GM21423 (cell line): Measurements from ENCODE around the gene NXPH2.

ENCODE experiments used
- ATAC-seq: cut with Tn5 transposase; IDR thresholded peaks from one replicate; pipeline ENCODE4 v1.9.1; 2021; ENCODE audit warnings: mild to moderate bottlenecking, moderate library complexity; ENCODE audit not compliant: unreplicated experiment

NXPH2 gene

DNA sequence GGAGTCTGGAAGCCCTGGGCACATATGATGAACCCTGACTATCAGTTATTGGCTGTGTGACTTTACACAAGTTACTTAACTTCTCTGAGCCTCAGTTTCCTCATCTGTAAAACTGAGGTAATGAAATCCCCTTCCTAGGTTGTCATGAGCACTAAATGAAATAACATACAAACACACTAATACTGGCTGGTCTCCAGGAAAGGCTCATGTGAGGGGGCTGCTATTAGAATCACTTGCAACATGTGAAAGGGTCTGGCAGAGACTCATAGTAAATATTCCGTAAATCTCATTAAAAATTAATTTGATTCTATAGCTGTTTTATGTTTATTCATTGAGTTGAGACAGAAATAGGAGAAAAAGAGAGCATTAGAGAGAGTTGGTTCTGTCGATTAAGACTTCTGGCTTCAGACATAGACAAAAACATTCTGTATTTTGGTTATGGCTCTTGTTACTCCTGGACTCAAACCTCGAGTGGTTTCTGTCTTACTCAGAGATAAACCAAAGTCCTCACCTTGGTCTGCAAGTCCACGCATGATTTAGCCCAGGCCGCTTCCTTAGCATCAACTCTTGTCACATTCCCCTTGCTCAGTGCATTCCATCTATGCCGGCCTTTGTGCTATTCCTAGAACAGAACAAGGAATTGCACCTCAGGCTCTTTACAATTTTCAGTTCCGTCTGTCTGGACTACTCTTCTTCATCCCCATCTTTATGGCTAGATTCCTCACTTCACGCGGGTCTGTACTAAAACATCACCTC, 139.1 kb downstream of the NXPH2 start:
- ATAC-seq: no peak

DNA sequence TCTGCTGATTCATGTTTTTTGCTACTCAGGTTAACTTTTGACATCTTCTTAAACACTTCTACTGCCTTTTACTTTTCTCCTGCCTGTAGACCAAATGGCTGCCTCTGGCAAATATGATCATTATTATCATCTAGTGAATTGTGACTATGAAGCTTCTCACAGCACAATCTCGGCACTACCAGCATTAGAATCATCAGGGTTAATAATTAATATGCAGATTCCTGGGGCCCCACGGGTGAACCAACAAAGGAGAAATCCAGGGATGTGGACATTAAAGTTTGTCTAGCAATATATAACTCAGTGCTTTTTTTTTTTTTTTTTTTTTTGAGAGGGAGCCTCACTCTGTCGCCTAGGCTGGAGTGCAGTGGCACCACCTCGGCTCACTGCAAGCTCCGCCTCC, 142.5 kb downstream of the NXPH2 start:
- ATAC-seq: no peak

DNA sequence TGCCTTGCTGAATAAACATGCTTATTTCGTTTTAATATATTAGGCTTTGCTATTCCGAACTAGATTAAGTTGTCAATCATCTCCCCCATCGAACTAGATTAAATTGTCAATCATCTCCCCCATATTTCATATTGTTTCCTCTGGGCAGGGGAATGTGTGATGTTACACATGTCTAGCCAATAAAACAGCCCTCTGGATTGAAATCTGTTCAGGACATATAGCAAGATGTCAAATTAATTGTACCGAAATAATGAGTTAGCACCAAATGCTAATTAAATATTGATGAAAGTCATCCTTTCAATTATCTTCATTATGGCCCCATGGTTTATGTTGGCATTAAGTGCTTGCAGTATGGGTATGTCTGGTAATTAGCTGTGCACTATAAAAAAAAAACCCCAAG, 143.1 kb downstream of the NXPH2 start:
- no peak for ATAC-seq

DNA sequence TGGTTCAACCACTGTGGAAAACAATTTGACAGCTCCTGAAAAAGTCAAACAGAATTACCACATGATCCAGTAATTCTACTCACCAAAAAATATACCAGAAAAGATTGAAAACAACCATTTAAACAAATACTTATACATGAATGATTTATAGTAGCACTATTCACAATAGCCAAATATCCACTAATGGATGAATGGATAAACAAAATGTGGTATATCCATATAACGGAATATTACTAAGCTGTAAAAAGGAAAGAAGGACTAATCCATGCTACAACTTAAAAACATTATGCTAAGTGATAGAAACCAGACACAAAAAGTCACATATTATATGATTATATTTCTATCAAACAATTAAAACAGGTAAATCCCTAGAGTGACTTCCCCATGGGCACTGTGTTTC, 147.1 kb downstream of the NXPH2 start:
- no peak for ATAC-seq

DNA sequence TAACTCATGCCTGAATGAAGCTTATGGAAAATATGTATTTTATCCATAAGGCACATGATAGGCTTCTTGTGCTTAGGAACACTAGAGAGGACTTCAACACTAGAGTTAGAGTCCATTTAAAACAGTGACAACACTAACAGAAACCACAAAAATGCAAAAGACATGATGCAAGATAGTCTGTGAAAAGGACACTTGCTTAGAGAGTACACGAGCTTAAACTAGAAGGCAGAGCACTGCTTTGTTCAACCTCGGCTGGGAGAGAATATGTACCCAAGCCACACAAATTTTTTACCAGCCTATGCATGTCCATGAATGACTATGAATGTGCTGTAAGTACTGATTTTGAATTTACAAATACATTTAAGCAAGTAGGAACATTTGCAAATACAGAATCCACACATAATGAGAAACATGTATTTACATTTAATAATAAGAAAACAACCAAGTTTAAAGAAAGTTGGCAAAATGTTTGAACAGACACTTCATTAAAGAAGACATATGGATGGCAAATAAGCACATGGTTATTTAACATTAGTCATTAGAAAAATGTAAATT, 148.0 kb downstream of the NXPH2 start:
- ATAC-seq: no peak

DNA sequence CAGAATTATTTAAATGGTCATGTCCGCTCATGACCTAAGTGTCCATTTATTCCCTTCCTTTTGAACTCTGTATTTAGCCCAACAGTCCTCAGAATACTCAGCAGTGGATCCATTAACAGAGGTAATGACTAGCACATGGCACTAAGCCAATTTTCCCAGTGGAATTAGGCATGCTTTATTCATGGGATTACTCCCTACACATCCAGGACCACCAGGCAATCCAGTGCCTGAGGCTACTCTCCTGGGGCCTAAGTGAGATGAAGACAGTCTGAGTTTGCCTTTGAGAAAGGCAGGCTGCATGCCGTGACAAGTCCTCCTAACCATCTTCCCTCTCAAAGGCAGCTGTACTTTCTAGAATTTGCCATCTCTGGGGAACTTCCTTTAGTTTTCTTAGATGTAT, 150.0 kb downstream of the NXPH2 start:
- no peak for ATAC-seq

DNA sequence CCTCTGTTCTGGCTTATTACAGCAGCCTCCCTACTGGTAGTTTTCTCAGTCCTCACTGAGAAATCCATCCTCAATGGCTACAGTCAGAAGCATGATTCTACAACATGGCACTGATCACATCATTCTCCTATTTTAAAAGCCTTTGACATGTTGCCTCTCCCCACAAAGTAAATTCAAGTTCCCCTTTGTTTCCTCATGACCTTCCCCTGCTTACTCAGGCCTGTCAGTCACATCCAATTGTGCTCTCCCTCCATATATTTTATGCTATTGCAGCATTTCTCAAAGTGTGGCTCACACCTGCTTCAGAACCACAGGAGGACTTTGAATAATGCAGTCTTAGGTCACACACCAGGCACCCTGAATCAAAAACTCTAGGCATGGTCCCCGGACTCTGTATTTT, 154.0 kb downstream of the NXPH2 start:
- ATAC-seq: no peak

DNA sequence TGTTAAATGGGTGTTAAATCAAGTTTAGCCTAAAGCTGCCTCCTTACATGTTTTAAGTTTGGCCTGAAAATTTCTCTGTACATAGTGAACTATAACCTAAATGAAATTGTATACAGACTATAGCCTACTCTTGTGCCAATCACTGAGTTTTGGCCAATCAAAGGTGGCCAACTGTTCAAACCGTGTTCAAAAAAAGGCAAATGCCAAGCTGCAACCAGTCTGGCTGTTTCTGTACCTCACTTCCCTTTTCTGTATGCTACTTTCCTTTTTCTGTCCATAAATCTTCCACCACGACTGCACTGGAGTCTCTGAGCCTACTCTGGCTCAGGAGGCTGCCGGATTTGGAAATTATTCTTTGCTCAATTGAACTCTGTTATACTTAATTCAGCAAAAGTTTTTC, 157.6 kb downstream of the NXPH2 start:
- ATAC-seq: no peak

DNA sequence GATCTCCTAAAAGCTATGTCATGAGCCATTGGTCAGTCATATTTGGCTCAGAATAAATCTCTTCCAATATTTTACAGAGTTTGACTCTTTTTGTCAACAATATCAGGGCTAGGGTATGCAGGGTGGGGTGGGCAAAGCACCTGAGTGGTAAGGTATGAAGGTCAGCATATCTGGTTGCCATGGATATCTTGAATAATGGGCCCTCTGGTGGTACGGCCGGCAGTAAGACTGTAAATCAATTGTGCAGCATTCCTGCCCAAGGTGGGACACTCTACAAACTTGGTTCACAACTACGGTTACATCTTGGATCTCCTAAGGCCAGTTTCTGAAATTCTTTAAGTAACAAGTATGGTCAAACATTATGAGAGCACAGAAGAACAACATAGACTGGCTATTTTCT, 159.1 kb downstream of the NXPH2 start:
- no peak for ATAC-seq

DNA sequence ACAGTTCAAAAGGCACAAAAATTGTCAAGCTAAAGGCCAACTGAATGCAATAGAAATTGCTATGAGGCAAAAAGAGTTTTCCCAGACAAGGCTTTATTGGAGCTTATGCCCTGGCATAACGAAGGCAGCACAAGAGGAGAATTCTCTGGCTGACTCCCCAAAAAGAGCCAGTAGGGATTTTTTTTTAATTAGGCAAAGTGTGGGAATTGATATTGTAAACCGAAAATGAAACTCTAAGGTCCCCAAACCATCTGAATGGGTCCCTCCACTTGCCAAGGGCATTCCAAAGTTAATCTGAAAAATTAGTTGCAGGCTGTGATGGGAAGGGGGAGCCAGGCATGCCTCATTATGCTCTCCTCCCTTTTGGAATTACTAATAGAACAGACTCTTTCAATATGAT, 159.8 kb downstream of the NXPH2 start:
- no peak for ATAC-seq
